SU-DHL-6 (cell line): ENCODE data around the gene PEAK3.

Experiments used
- CTCF ChIP-seq: fragments of 200-600 bp; sonication (generic); IDR thresholded peaks from one replicate; pipeline ENCODE4 v1.5.1; 2017; ENCODE audit warnings: antibody characterized with exemption, mild to moderate bottlenecking, low read length, moderate library complexity; ENCODE audit not compliant: insufficient read depth, poor library complexity, severe bottlenecking
- EZH2phosphoT487 ChIP-seq: fragments of 200-600 bp; sonication (generic), shearing (Covaris generic); conservative IDR thresholded peaks from 2 replicates; pipeline ENCODE4 v1.6.1; 2018; ENCODE audit warnings: mild to moderate bottlenecking, antibody characterized with exemption, low read length, moderate library complexity, mixed read lengths

GRCh38 chr19:2323707-2324106, 41.7 kb upstream of the PEAK3 start:
- no peak for TF ChIP-seq CTCF
- TF ChIP-seq EZH2phosphoT487: no peak
